ENCODE results near the gene KMT5C.

DNA sequence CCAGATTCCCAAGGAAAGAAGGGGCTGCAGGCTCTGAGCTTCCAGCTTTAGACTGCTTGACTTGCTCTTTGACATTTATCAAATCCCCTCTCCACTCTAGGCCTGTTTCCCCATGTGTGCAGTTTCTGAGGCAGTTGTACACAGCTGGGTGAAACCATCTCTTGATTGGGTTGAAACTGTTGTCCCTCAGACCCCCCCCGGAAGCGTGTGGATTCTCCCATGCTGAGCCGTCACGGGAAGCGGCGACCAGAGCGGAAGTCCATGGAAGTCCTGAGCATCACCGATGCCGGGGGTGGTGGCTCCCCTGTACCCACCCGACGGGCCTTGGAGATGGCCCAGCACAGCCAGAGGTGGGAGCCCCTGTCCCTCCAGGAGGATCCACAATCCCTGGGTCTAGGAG, 36.2 kb upstream of the KMT5C start:
- TF ChIP-seq, protein P1, sequence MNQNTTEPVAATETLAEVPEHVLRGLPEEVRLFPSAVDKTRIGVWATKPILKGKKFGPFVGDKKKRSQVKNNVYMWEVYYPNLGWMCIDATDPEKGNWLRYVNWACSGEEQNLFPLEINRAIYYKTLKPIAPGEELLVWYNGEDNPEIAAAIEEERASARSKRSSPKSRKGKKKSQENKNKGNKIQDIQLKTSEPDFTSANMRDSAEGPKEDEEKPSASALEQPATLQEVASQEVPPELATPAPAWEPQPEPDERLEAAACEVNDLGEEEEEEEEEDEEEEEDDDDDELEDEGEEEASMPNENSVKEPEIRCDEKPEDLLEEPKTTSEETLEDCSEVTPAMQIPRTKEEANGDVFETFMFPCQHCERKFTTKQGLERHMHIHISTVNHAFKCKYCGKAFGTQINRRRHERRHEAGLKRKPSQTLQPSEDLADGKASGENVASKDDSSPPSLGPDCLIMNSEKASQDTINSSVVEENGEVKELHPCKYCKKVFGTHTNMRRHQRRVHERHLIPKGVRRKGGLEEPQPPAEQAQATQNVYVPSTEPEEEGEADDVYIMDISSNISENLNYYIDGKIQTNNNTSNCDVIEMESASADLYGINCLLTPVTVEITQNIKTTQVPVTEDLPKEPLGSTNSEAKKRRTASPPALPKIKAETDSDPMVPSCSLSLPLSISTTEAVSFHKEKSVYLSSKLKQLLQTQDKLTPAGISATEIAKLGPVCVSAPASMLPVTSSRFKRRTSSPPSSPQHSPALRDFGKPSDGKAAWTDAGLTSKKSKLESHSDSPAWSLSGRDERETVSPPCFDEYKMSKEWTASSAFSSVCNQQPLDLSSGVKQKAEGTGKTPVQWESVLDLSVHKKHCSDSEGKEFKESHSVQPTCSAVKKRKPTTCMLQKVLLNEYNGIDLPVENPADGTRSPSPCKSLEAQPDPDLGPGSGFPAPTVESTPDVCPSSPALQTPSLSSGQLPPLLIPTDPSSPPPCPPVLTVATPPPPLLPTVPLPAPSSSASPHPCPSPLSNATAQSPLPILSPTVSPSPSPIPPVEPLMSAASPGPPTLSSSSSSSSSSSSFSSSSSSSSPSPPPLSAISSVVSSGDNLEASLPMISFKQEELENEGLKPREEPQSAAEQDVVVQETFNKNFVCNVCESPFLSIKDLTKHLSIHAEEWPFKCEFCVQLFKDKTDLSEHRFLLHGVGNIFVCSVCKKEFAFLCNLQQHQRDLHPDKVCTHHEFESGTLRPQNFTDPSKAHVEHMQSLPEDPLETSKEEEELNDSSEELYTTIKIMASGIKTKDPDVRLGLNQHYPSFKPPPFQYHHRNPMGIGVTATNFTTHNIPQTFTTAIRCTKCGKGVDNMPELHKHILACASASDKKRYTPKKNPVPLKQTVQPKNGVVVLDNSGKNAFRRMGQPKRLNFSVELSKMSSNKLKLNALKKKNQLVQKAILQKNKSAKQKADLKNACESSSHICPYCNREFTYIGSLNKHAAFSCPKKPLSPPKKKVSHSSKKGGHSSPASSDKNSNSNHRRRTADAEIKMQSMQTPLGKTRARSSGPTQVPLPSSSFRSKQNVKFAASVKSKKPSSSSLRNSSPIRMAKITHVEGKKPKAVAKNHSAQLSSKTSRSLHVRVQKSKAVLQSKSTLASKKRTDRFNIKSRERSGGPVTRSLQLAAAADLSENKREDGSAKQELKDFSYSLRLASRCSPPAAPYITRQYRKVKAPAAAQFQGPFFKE (tag by site-specific recombination; IDR thresholded peaks at IDR 0.05; ENCODE audit: borderline replicate concordance), result no peak
- TF ChIP-seq ZFP41 (tag by site-specific recombination; IDR thresholded peaks at IDR 0.05; ENCODE audit: borderline replicate concordance) (no peak), GLI2 (tag by site-specific recombination; IDR thresholded peaks at IDR 0.05; ENCODE audit: borderline replicate concordance, low read depth) (no peak), GLIS2 (tag by site-specific recombination; IDR thresholded peaks at IDR 0.05) (no peak), ZFP3 (tag by site-specific recombination; IDR thresholded peaks at IDR 0.05; ENCODE audit: low read depth) (no peak), ZBTB8A (tag by site-specific recombination; IDR thresholded peaks at IDR 0.05) (no peak)
- TF ChIP-seq, protein P2, sequence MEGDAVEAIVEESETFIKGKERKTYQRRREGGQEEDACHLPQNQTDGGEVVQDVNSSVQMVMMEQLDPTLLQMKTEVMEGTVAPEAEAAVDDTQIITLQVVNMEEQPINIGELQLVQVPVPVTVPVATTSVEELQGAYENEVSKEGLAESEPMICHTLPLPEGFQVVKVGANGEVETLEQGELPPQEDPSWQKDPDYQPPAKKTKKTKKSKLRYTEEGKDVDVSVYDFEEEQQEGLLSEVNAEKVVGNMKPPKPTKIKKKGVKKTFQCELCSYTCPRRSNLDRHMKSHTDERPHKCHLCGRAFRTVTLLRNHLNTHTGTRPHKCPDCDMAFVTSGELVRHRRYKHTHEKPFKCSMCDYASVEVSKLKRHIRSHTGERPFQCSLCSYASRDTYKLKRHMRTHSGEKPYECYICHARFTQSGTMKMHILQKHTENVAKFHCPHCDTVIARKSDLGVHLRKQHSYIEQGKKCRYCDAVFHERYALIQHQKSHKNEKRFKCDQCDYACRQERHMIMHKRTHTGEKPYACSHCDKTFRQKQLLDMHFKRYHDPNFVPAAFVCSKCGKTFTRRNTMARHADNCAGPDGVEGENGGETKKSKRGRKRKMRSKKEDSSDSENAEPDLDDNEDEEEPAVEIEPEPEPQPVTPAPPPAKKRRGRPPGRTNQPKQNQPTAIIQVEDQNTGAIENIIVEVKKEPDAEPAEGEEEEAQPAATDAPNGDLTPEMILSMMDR (tag by site-specific recombination; IDR thresholded peaks at IDR 0.05), result no peak
- TF ChIP-seq, protein P3, sequence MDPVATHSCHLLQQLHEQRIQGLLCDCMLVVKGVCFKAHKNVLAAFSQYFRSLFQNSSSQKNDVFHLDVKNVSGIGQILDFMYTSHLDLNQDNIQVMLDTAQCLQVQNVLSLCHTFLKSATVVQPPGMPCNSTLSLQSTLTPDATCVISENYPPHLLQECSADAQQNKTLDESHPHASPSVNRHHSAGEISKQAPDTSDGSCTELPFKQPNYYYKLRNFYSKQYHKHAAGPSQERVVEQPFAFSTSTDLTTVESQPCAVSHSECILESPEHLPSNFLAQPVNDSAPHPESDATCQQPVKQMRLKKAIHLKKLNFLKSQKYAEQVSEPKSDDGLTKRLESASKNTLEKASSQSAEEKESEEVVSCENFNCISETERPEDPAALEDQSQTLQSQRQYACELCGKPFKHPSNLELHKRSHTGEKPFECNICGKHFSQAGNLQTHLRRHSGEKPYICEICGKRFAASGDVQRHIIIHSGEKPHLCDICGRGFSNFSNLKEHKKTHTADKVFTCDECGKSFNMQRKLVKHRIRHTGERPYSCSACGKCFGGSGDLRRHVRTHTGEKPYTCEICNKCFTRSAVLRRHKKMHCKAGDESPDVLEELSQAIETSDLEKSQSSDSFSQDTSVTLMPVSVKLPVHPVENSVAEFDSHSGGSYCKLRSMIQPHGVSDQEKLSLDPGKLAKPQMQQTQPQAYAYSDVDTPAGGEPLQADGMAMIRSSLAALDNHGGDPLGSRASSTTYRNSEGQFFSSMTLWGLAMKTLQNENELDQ (tag by site-specific recombination; IDR thresholded peaks at IDR 0.05; ENCODE audit: low read depth), result no peak
- TF ChIP-seq, protein P4, sequence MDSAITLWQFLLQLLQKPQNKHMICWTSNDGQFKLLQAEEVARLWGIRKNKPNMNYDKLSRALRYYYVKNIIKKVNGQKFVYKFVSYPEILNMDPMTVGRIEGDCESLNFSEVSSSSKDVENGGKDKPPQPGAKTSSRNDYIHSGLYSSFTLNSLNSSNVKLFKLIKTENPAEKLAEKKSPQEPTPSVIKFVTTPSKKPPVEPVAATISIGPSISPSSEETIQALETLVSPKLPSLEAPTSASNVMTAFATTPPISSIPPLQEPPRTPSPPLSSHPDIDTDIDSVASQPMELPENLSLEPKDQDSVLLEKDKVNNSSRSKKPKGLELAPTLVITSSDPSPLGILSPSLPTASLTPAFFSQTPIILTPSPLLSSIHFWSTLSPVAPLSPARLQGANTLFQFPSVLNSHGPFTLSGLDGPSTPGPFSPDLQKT (IDR thresholded peaks at IDR 0.05; ENCODE audit: borderline replicate concordance, low read depth, low read length), result no peak
